HG03045 (cell line): ENCODE measurements around the gene WDR81.
"Not testable (repeated sequence)": the region's sequence is repeated elsewhere in the genome, so short reads cannot be mapped to it uniquely, and the experiment has no call there.

ENCODE experiments used
- ATAC-seq: cut with Tn5 transposase; IDR thresholded peaks from one replicate; pipeline ENCODE4 v1.9.1; 2021; ENCODE audit warnings: mild to moderate bottlenecking, moderate library complexity; ENCODE audit not compliant: unreplicated experiment

The WDR81 gene

DNA sequence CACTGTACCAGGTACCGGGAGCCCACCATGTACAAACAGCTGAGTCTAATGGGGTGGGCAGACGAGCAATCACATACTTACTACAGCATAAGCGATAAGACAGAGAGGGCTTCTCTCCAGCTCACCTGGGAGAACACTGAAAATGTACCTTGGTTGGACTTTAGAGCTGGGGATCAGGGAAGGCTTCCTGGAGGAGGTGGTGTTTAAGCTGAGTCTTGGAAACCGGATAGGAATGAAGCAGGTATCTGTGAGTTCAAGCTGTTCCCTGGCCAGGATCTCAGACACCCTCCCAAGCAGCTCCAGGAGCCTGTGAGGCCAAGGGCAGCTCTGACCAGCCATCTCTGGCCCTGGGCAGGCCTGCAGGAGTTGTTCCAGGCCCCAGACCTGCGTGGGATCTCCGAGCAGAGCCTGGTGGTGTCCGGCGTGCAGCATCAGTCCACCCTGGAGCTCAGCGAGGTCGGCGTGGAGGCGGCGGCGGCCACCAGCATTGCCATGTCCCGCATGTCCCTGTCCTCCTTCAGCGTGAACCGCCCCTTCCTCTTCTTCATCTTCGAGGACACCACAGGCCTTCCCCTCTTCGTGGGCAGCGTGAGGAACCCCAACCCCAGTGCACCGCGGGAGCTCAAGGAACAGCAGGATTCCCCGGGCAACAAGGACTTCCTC, 29.4 kb downstream of the WDR81 start:
- no peak for ATAC-seq

DNA sequence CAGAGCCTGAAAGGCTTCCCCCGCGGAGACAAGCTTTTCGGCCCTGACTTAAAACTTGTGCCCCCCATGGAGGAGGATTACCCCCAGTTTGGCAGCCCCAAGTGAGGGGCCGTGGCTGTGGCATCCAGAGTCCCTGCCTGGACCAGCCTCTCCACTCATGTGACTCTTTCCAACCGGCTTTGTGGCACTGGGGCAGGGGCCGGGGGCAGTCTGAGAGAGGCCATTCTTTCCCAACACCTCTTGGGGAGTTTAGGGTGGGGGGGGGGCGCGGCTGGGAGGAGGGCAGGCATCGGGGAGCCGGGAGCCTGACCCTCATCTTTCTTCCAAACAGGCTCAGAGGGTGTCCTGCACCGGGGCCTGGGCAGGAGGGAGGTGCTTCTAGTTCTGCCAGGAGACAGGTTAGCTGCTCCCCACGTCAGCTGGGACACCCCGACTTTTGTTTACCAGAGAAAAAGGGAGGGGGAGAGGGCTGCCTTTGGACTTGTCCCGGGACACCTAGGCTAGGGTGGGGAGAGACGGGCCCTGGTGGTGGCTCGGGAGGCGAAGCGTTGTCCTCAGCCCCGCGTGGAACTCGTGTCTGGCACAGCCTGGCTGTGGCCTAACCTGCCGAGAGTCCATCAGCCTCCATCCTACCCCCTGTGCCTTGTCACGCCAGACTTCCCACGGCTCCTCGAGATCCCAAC, 30.1 kb downstream of the WDR81 start:
- ATAC-seq, result no peak

DNA sequence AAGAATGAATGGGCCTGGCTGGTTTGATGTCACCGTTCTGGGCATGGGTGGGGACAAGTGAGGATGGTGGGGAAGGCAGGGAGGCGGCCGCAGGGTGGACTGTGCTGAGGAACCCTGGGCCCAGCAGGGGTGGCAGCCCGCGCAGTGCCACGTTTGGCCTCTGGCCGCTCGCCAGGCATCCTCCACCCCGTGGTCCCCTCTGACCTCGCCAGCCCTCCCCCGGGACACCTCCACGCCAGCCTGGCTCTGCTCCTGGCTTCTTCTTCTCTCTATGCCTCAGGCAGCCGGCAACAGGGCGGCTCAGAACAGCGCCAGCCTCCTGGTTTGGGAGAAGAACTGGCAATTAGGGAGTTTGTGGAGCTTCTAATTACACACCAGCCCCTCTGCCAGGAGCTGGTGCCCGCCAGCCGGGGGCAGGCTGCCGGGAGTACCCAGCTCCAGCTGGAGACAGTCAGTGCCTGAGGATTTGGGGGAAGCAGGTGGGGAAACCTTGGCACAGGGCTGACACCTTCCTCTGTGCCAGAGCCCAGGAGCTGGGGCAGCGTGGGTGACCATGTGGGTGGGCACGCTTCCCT, 30.8 kb downstream of the WDR81 start:
- ATAC-seq, result no peak

DNA sequence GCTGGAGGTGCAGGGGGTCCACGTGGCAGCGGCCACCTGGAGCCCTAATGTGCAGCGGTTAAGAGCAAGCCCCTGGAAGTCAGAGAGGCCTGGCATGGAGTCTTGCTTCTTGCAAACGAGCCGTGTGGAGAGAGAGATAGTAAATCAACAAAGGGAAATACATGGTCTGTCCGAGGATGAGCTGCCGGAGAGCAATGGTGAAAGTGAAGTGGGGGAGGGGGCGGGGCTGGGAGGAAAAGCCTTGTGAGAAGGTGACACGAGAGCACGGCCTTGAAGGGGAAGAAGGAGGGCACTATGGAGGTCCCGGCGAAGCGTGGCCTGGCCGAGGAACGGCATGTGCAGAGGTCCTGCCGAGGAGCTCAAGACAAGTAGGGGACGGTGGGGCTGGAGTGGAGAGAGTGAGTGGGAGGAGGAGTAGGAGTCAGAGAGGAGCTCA, 31.3 kb downstream of the WDR81 start:
- ATAC-seq, result no peak

DNA sequence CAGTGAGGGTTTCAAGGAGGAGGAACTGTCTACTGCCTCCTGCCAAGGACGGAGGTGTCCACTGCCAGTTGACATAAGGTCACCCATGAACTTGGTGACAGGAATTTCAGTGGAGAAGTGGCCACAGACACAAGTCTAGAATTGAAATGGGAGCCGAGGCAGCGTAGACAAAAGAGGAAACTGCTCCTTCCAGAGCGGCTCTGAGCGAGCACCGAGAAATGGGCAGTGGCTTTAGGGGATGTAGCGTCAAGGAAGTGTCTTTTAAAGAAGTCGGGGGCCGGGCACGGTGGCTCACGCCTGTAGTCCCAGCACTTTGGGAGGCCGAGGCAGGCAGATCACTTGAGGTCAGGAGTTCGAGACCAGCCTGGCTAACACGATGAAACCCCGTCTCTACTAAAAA, 34.3 kb downstream of the WDR81 start:
- no peak for ATAC-seq

DNA sequence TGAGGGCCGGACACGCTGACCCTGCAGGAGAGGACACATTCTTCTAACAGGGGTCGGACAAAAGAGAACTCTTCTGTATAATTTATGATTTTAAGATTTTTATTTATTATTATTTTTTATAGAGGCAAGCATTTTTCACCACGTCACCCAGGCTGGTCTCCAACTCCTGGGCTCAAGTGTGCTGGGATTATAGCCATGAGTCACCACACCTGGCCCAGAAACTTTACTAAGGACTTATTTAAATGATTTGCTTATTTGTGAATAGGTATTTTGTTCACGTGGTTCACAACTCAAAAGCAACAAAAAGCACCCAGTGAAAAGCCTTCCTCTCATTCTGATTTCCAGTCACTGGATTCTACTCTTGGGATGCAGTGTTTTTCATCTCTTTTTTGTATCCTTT, 35.0 kb downstream of the WDR81 start:
- ATAC-seq, result no peak

DNA sequence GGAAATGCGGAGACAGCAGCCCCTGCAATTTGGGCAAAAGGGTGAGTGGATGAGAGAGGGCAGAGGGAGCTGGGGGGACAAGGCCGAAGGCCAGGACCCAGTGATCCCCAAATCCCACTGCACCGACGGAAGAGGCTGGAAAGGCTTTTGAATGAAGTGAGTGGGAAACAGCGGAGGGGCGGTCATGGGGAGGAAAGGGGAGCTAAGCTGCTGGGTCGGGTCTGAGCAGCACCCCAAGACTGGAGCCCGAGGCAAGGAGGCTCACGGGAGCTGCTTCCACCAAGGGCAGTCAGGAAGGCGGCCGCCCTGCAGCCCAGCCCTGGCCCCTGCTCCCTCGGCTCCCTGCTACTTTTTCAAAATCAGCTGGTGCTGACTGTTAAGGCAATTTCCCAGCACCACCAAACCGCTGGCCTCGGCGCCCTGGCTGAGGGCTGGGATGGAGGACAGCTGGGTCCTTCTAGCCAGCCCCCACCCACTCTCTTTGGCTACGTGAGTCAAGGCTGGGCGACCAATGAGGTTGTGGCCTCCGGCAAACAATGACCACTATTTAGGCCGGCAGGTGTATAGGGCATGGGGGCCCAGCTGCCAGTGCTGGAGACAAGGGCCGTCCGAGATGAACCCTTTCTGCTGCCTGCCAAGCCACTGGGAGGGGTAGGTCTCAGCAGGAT, 37.9 kb downstream of the WDR81 start:
- ATAC-seq, result no peak

DNA sequence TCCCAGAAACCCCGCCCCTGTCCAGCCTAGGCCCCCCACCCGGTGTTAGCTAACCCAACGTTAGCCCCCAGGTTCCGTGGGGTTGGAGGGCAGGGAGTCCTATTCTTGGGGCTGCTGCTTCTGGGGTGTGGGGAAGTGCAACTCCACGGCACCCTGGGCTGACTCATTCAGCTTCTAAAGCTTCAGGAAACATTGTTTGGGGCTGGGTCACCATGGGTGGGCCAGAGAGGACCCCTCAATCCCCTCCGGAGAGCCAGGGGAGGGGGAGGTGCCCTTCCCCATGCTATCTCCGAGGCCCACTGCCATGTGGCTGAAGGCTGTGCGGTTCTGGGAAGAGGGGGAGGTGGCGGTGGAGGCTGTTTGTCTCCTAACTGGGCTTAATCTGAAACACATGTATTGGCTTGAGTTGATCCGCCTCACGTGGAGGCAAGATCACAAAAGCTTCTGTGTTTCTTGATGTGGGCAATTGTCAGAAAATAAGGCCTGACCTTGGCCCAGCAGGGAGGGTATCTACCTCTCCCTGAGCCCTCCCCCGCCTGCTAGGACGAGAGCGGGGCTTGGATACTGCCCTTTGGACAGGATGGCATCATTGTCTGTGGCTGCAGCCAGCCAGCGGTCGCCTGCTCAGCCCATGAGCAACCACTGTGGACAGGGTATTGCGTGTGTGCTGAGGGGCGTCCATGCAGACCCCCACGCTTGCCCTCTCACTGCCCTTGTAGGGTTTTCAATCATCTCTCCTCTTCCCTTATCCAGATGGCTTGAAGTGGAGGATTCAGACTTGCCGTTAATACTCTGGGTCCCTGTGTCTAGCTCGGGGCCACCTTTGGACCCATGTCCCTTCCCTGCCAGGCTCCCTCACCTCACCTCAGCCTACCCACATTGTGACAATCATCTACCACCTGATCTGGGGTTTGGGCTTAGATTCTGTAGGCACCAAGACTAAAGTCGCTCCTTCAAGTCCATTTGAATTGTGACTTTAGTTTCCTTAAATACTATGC, 38.7 kb downstream of the WDR81 start:
- ATAC-seq, result no peak

DNA sequence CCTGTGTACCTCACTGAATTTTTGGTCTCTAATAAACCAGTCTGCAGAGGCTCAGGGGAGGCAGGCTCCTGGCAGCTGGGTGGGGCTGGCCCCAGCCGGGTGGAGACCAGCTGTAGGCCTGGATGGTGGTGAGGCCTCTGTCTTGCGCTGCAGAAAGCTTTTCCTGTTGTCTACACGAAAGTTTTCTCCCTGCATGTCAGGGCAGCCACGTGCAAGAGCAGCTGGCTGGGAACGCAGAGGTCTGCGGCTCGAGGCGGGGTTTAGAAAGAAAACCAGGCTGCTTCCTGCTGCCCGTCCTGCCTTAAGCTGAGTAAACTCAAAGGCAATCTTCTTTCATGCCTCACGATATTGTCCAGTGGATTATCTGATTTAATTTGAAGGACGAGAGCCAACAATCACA, 39.8 kb downstream of the WDR81 start:
- no peak for ATAC-seq

DNA sequence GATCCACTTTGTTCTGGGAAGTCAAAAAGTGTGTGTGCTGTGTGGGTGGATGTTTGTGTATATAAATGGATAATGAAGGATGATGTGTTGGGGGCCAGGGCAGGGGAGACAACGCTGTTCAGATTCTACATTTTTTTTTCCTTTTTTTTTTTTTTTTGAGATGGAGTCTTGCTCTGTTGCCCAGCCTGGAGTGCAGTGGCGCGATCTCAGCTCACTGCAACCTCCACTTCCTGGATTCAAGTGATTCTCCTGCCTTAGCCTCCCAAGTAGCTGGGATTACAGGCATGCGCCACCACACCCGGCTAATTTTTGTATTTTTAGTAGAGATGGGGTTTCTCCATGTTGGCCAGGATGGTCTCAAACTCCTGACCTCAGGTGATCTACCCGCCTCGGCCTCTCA, 40.2 kb downstream of the WDR81 start:
- not testable (repeated sequence) for ATAC-seq

DNA sequence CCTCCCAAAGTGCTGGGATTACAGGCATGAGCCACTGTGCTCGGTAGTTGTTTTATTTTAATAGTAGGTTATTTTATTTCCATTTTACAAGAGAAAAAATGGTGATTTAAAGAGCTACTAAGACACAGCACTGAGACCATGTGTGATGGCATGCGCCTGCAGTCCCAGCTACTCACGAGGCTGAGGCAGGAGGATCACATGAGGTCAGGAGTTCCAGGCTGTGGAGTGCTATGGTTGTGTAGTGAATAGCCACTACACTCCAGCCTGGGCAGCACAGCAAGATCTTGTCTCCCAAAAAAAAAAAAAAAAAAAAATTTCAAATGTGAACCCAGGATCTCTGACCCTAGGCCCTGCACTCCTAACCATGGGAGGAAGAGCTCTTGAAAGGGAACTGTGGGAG, 41.1 kb downstream of the WDR81 start:
- ATAC-seq, result no peak

DNA sequence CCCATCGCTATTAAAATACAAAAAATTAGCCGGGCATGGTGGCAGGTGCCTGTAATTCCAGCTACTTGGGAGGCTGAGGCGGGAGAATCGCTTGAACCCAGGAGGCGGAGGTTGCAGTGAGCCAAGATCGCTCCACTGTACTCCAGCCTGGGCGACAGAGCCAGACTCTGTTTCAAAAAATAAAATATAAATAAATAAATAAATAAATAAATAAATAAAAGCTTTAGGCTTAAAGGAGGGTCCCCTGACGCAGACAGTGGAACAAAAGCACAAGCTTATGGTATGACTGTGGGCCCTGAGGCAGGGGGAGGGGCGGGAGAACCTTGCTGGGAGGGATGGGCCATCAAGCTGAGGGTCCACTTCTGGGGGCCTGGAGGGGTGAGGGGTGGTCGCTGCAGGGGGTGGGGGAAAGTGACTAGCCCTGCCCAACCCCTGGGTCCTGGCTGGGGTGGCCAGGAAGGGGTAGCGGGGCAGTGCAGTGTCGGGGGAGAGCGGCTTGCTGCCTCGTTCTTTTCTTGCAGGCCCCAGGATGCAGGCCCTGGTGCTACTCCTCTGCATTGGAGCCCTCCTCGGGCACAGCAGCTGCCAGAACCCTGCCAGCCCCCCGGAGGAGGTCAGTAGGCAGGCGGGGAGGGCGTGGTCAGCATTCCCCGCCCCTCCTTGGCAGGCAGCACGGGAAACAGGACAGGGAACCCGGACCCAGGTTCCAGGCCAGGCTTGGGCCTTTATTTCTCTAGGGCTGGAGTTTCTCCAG, 42.1 kb downstream of the WDR81 start:
- no peak for ATAC-seq

DNA sequence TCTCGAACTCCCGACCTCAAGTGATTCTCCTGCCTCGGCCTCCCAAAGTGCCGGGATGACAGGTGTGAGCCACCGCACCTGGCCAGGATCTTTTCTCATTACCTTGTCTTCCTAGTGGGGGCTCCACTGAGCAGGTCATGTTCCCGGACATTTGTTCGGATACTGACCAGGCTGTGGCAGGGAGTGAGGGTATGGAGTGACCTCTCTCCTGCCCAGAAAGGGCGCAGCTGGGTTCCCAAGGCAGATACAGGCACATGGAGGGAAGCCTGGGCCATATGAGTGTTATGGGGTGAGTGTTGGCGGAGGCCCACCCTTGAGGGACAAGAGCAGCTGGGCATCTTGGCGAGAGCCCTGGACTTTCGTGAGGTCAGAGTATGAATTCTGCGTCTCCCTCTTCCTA, 42.9 kb downstream of the WDR81 start:
- ATAC-seq, result no peak

DNA sequence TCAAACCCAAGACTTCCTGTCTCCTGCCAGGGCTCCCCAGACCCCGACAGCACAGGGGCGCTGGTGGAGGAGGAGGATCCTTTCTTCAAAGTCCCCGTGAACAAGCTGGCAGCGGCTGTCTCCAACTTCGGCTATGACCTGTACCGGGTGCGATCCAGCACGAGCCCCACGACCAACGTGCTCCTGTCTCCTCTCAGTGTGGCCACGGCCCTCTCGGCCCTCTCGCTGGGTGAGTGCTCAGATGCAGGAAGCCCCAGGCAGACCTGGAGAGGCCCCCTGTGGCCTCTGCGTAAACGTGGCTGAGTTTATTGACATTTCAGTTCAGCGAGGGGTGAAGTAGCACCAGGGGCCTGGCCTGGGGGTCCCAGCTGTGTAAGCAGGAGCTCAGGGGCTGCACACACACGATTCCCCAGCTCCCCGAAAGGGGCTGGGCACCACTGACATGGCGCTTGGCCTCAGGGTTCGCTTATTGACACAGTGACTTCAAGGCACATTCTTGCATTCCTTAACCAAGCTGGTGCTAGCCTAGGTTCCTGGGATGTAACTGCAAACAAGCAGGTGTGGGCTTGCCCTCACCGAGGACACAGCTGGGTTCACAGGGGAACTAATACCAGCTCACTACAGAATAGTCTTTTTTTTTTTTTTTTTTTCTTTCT, 45.4 kb downstream of the WDR81 start:
- no peak for ATAC-seq

DNA sequence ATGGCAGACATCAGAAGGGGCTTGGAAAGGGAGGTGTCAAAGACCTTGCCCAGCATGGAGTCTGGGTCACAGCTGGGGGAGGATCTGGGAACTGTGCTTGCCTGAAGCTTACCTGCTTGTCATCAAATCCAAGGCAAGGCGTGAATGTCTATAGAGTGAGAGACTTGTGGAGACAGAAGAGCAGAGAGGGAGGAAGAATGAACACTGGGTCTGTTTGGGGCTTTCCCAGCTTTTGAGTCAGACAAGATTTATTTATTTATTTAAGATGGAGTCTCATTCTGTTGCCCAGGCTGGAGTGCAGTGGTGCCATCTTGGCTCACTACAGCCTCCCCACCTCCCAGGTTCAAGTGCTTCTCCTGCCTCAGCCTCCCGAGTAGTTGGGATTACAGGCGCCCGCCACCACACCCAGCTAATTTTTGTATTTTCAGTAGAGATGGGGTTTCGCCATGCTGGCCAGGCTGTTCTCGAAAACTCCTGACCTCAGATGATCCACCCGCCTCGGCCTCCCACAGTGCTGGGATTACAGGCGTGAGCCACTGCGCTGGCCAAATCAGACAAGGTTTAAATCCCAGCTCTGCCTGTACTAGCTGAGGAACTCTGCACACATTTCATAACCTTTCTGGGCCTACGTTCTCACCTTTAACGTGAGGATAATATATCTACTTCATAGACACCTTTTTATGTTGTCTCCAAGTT, 48.6 kb downstream of the WDR81 start:
- not testable (repeated sequence) for ATAC-seq

DNA sequence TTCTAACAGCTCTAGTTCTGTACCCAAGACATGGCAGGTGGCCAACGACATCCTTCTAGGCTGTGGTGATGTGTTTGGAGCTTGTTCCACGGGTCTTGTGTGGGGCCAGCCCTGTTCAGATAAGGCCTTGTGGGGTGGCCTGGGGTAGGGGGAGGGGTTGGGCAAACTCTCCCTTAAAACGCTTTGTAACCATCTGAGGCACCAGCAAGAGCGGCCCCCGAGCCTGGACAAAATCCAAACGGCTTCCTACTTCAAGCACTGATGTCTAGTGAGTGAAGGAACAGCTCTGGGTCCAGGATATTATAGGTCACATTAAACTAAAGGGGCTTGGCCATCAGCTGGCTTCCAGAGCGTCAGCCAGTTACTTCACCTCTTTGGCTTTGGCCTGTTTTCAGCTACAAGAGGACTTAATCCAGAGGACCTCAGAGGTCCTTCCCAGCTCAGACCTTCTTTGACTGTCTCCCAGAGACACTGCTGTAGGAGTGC, 49.2 kb downstream of the WDR81 start:
- ATAC-seq, result no peak

DNA sequence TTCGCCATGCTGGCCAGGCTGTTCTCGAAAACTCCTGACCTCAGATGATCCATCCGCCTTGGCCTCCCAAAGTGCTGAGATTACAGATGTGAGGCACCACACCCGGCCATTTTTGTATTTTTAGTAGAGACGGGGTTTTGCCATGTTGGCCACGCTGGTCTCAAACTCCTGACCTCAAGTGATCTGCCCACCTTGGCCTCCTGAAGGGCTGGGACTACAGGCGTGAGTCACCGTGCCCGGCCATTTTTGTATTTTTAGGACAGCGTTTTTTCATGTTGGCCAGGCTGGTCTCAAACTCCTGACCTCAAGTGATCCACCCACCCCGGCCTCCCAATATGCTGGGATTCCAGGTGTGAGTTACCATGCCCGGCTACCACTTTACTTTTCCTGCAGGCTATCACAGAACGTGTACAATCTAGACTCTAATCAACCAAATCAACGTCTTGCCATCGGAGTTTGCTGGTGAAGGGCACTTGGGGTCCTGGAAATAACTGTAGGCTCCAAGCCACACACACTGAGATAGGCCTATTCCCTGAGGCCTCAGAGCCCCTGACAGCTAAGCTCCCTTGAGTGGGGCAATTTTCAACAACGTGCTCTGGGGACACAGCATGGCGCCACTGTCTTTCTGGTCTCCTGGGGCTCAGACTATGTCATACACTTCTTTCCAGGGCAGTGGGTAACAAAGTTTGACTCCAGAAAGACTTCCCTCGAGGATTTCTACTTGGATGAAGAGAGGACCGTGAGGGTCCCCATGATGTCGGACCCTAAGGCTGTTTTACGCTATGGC, 50.1 kb downstream of the WDR81 start:
- ATAC-seq, result no peak

DNA sequence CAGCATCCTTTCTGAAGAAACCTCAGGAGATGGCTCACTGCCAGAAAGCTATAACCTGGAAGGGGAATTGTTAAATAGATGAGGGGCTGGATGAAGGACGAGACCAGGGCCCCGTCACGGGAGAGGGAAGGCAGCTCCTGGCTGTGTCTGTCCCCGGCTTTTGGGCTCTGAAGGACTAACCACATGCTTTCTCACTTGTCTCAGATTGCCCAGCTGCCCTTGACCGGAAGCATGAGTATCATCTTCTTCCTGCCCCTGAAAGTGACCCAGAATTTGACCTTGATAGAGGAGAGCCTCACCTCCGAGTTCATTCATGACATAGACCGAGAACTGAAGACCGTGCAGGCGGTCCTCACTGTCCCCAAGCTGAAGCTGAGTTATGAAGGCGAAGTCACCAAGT, 51.8 kb downstream of the WDR81 start:
- no peak for ATAC-seq
